Tibial nerve (tissue), 4 donors: ENCODE results near the gene CACNA2D2.

Experiments used
- EP300 ChIP-seq, 2 donors: sonication (generic); formaldehyde crosslinking; IDR thresholded peaks; one replicate each; pipeline ENCODE4 v1.6.1; 2017; ENCODE audit warnings: antibody characterized with exemption in 2 of 2, mild to moderate bottlenecking in 1 of 2
- POLR2A ChIP-seq, 2 donors: fragments of 450-650 bp; IDR thresholded peaks; one replicate each; pipeline ENCODE4 v1.6.1; 2017; ENCODE audit warnings: antibody characterized with exemption in 2 of 2, mild to moderate bottlenecking in 2 of 2, moderate library complexity in 2 of 2
- TF ChIP-seq, protein P1 (sequence below), 5 experiments: fragments of 200-600 bp in 3 of 5; fragments of 450-650 bp in 2 of 5; sonication (generic) in 3 of 5; IDR thresholded peaks; one replicate each; pipeline ENCODE4 v1.5.1; 2016 to 2019; ENCODE audit warnings: antibody characterized with exemption in 5 of 5, mild to moderate bottlenecking in 3 of 5, moderate library complexity in 2 of 5

DNA sequence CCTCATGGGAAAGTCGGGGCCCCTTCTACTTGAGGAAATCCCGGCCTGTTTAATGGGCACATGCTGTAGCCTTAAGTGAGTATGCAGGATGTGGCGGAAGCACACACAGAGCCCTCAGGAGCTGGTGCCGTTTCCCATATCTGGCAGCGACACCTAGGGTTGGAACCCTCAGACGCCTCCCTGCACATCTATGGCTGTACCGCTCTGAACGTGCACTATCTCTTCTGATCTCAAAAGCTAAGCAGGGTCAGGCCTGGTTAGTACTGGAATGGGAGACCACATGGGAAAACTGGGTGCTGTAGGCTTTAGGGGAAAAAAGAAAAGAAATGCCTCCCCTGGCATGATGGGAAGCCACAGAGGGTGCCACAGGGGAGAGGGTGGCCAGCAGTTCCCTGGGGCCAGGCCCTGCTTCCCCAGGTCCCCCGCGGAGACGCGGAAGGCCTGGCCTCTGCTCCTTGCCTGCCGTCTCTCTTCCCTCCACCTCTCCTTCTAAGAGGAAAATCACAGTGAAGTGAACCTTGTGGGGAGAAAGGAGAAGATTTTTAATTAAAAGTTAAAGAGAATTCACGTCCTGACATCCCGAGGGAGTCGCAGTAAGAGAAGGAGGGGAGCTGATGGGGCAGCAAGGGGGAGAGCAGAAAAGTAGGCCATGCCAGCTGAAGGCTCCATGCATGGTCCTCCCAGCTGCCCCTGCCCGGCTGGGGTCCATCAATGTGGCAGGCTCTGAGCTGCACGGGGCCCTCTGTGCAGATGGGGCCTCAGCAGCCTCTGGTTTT is 83.7 kb downstream of the CACNA2D2 start:
- TF ChIP-seq POLR2A (IDR thresholded peaks at IDR 0.05) (no peak), EP300 (IDR thresholded peaks at IDR 0.05) (no peak)
- TF ChIP-seq, protein P1, sequence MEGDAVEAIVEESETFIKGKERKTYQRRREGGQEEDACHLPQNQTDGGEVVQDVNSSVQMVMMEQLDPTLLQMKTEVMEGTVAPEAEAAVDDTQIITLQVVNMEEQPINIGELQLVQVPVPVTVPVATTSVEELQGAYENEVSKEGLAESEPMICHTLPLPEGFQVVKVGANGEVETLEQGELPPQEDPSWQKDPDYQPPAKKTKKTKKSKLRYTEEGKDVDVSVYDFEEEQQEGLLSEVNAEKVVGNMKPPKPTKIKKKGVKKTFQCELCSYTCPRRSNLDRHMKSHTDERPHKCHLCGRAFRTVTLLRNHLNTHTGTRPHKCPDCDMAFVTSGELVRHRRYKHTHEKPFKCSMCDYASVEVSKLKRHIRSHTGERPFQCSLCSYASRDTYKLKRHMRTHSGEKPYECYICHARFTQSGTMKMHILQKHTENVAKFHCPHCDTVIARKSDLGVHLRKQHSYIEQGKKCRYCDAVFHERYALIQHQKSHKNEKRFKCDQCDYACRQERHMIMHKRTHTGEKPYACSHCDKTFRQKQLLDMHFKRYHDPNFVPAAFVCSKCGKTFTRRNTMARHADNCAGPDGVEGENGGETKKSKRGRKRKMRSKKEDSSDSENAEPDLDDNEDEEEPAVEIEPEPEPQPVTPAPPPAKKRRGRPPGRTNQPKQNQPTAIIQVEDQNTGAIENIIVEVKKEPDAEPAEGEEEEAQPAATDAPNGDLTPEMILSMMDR (IDR thresholded peaks at IDR 0.05): no peak
